Activated effector memory CD4-positive, alpha-beta T cell treated with anti-CD3 and anti-CD28 coated beads, Interleukin-2, amount 50 U/mL, for 16 hours (primary cell): Measurements from ENCODE around the gene ALOX12.
A peak's percentile ranks its signal among the peaks of the same experiment; 100 is the strongest.

Source experiments
- DNase-seq: peaks from one replicate; pipeline ENCODE4 v3.0.0-alpha.2; 2020

Gene ALOX12

DNA sequence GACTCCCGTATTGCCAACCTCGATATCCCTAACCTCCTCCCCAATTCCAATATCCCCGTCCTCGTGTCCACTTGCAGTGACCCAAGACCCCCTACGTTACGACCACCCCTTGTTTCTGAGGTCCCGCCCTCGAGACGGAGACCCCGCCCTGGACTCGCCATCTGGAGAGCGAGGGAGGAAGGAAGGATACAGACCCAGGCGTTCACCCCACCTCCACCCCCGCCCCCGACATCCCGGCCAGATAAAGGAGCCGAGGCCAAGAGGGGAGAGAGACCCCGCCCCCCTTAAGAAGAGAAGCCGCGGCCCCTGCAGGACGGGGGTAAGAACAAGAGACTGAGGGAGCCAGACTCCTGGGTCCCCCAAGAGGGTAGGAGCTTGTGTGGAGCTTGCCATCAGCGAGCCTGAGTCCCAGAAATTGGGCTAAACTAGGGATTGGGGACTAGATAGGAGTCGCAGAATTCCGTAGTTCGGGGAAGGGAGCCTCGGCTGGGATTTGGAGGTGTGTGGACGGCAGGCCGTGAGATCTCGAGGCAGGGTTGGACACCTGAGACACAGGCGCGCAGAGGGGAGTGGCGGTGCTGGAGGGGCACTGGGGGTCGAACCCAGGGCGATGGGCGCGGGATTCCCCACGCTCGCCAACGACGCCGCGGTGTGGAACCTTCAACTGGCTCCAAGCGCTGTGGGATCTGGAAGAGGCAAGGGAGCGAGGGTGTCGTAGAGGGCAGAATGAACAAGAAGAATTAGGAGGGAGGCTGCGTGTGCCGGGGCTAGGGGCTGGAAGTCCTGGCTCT is 27.1 kb downstream of the ALOX12 start, which contains the start of gene BCL6B:
BCL6B (plus strand) TSS at position 270 of the 791 bp plus-strand sequence. CDS start 622 bp downstream, outside the sequence.
- DNase-seq: no peak

DNA sequence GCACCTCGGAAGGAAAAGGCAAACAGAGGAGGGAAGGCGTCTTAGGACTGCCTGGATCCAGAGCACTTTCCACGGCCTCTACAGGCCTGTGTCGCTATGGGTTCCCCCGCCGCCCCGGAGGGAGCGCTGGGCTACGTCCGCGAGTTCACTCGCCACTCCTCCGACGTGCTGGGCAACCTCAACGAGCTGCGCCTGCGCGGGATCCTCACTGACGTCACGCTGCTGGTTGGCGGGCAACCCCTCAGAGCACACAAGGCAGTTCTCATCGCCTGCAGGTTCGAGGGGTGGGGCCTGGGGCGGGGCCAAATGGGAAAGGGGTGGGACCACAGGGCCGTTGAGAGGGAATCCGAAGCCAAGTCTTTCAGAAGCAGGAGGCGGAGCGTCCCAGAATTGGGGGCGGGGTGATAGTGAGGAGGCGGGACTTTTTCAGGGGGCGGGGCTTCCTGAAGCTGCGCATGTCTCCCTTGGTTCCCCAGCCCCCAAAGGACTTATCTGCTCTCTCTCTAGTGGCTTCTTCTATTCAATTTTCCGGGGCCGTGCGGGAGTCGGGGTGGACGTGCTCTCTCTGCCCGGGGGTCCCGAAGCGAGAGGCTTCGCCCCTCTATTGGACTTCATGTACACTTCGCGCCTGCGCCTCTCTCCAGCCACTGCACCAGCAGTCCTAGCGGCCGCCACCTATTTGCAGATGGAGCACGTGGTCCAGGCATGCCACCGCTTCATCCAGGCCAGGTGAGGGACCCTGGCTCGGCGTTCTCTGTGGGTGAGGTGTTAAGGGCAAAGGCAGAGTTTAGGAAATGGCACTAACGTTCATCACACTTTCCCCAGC is 27.9 kb downstream of the ALOX12 start:
- peak; percentile 98 for DNase-seq

DNA sequence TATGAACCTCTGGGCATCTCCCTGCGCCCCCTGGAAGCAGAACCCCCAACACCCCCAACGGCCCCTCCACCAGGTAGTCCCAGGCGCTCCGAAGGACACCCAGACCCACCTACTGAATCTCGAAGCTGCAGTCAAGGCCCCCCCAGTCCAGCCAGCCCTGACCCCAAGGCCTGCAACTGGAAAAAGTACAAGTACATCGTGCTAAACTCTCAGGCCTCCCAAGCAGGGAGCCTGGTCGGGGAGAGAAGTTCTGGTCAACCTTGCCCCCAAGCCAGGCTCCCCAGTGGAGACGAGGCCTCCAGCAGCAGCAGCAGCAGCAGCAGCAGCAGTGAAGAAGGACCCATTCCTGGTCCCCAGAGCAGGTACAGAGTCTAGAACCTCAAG is 28.5 kb downstream of the ALOX12 start:
- DNase-seq: no peak

DNA sequence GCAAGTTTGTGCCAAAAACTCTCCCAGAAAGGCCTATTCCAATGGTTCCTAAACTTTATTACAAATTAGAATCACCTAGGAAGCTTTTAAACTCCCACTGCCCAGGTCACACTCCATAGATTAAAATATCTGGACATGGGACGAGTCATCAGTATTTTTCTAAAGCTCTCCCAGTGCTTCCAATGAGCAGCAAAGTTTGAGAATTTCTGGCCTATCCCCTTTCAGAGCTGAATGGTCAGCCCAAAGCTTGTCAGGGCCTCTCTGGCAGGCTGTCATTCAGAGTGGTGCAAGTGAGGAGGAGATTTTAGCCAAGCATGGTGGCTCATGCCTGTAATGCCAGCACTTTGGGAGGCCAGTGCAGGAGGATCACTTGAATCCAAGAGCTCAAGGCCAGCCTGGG is 29.4 kb downstream of the ALOX12 start:
- DNase-seq: no peak

DNA sequence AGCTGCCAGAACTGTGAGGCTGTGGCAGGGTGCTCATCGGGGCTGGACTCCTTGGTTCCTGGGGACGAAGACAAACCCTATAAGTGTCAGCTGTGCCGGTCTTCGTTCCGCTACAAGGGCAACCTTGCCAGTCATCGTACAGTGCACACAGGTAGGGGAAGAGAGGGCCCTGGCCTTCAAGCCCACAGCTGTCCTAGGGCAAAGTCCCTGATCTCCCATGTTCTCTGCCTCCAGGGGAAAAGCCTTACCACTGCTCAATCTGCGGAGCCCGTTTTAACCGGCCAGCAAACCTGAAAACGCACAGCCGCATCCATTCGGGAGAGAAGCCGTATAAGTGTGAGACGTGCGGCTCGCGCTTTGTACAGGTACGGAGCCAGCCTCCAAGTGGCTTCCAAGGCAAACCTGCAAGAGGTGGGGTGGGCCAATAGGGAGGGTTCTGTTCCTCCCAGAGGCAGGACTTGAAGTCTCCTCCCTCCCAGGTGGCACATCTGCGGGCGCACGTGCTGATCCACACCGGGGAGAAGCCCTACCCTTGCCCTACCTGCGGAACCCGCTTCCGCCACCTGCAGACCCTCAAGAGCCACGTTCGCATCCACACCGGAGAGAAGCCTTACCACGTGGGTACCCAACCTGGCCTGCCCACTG is 30.7 kb downstream of the ALOX12 start:
- DNase-seq: no peak

DNA sequence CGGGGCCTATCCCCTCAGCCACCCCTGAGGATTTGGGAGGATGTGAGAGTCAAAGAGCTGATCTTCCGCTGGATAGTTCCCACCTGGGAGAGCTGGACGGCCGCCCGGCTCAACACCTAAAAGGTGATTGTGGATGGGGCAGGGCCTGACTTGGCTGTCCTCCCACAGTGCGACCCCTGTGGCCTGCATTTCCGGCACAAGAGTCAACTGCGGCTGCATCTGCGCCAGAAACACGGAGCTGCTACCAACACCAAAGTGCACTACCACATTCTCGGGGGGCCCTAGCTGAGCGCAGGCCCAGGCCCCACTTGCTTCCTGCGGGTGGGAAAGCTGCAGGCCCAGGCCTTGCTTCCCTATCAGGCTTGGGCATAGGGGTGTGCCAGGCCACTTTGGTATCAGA is 31.5 kb downstream of the ALOX12 start:
- no peak for DNase-seq

- DNase-seq: no peak
These were observed 33.2 kb downstream of the ALOX12 start for GRCh38 chr17:7029096-7029495.

- DNase-seq: peak; percentile 83
These were observed 33.8 kb downstream of the ALOX12 start for GRCh38 chr17:7029659-7030058.

GRCh38 chr17:7034955-7035590 is 39.2 kb downstream of the ALOX12 start:
- peak; percentile 81 for DNase-seq

- peak; percentile 99 for DNase-seq
These were observed 39.9 kb downstream of the ALOX12 start, which contains the start of gene SLC16A13 for GRCh38 chr17:7035591-7036368. TSS of gene SLC16A13 (plus strand) at chr17:7036015. CDS start at chr17:7036383, 368 bp downstream.

DNA sequence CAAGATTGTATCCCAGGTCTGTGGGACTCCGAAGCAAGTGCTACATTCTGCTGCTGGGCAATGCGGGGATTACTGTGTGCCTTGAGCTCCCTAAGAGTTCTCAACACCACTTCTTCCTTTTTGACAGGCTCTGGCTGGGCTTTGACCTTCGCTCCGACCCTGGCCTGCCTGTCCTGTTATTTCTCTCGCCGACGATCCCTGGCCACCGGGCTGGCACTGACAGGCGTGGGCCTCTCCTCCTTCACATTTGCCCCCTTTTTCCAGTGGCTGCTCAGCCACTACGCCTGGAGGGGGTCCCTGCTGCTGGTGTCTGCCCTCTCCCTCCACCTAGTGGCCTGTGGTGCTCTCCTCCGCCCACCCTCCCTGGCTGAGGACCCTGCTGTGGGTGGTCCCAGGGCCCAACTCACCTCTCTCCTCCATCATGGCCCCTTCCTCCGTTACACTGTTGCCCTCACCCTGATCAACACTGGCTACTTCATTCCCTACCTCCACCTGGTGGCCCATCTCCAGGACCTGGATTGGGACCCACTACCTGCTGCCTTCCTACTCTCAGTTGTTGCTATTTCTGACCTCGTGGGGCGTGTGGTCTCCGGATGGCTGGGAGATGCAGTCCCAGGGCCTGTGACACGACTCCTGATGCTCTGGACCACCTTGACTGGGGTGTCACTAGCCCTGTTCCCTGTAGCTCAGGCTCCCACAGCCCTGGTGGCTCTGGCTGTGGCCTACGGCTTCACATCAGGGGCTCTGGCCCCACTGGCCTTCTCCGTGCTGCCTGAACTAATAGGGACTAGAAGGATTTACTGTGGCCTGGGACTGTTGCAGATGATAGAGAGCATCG is 42.4 kb downstream of the ALOX12 start:
- DNase-seq: no peak

GRCh38 chr17:7039832-7040231 is 44.0 kb downstream of the ALOX12 start:
- DNase-seq: no peak

- DNase-seq: peak; percentile 73
These were observed 46.0 kb downstream of the ALOX12 start for GRCh38 chr17:7041607-7042500.

DNA sequence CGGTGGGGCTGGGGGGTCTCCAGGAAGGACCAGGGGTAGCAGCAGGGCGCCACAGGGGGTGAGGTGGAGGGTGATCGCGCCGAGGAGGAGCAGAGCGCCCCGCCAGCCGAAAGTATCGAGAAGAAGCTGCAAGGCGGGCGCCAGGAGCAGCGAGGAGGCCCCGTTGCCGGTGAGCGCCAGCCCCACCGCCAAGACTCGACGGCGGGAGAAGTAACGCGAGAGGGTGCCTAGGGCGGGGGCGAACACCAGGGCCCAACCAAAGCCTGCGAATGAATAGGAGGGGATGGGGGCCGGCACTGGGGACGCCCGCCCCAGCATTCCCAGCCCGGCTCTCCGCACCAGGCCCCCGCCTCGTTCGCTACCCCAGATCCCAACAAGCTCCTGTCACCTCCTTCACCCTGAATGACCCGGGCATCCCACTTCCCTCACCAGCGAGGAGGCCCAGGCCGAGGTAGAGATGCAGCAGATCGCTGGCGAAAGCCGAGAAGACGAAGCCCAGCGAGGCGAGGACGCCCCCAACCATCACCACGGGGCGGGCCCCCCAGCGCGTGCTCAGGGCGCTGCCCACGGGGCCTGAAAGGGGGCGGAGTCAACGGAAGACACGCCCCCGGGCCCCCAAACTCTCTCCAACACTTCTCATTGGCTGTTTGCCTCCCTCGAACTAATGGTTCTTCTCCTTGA is 46.8 kb downstream of the ALOX12 start:
- peak; percentile 75 for DNase-seq

DNA sequence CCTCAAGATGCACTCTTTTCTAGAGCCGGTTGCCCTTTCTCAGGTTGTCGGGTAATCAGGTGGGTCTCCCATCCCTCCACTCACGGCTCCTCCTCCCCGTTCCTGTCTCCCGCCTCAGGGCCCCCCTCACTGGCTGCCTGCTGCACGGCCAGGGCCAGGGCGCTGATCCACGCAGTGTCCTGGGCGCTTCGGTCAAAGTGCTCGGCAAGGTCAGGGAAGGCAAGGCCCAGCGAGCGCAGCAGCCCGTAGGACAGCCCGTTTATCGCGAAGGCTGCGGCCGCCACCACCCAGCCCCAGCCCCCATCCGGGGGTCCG is 47.3 kb downstream of the ALOX12 start:
- no peak for DNase-seq

- peak; percentile 76 for DNase-seq
These were observed 47.8 kb downstream of the ALOX12 start, which contains the start of gene SLC16A11 for GRCh38 chr17:7043497-7044198. TSS of gene SLC16A11 (minus strand) at chr17:7044092. CDS start at chr17:7043513, 579 bp downstream.

DNA sequence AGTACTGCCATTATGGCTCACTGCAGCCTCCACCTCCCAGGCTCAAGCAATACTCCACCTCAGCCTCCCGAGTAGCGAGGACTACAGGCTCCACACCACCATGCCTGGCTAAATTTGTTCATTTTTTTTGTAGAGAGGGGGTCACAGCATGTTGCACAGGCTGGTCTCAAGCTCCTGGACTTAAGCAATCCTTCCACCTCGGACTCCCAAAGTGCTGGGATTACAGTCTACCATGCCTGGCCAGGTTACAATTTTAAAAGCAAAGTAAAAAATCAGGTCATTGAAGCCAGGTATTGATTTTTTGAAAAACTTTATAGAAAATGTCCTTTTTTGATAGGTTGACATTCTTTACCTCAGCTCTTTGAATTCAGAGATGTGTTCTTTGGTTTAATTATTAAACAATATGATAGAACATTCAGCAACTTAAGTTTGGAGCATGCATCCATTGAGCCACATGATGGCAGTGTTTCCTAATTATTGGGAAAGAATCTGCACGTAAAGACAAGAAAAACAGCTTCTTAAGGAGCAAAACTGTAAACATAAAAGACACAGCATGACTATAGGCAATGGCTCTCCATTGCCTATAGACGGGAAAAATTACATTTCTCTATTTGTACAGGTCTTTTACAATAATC is 49.8 kb downstream of the ALOX12 start:
- peak; percentile 66 for DNase-seq

GRCh38 chr17:7046127-7046724 is 50.4 kb downstream of the ALOX12 start:
- DNase-seq: peak; percentile 82
